HFF-Myc (cell line): ENCODE measurements around the gene MGAM2.

ENCODE experiments used
- DNase-seq: peaks from one replicate; pipeline ENCODE4 v3.0.0-alpha.2; 2011; ENCODE audit warnings: low read depth; ENCODE audit errors: extremely low read depth
- H3K4me3 ChIP-seq: replicated peaks from 2 replicates; pipeline ENCODE4 v1.5.1; 2011; ENCODE audit warnings: low read depth, mild to moderate bottlenecking, control low read depth, low read length
- TF ChIP-seq, protein P1 (sequence below): IDR thresholded peaks from 2 replicates; pipeline ENCODE4 v1.5.1; 2012; ENCODE audit warnings: mild to moderate bottlenecking, low read depth, low read length, control low read depth; ENCODE audit errors: missing control alignments

MGAM2 gene

DNA sequence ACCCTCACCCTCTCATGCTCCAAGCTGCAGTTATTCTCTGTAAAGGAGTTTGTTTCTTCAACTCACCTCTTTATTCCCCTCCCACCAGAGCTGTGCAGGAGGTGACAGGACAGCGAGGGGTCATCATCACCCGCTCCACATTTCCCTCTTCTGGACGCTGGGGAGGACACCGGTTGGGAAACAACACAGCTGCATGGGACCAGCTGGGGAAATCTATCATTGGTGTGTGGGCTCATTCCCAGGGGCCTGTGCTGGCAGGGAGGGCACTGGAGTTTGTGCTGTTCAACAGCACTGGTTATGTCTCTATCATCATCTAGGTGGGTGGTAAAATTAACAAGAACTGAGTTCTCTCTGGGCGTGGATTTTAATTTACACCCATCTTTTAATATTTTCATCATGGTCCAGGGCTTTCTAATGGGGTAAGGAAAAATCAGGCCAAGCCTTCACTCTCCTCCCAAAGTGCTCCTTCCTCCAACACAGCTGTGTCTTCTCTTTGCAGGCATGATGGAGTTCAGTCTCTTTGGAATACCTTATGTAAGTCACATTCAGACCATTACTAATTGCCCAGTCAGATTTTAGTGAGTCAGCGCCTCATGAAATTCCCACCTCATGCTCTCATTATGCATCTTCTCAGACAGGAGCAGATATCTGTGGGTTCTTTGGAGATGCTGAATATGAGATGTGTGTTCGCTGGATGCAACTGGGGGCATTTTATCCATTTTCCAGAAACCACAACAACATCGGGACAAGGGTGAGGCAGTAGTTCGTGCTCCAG, 84.7 kb downstream of the MGAM2 start:
- no peak overlapping the region for H3K4me3 ChIP-seq
- no peak for DNase-seq
- TF ChIP-seq, protein P1, sequence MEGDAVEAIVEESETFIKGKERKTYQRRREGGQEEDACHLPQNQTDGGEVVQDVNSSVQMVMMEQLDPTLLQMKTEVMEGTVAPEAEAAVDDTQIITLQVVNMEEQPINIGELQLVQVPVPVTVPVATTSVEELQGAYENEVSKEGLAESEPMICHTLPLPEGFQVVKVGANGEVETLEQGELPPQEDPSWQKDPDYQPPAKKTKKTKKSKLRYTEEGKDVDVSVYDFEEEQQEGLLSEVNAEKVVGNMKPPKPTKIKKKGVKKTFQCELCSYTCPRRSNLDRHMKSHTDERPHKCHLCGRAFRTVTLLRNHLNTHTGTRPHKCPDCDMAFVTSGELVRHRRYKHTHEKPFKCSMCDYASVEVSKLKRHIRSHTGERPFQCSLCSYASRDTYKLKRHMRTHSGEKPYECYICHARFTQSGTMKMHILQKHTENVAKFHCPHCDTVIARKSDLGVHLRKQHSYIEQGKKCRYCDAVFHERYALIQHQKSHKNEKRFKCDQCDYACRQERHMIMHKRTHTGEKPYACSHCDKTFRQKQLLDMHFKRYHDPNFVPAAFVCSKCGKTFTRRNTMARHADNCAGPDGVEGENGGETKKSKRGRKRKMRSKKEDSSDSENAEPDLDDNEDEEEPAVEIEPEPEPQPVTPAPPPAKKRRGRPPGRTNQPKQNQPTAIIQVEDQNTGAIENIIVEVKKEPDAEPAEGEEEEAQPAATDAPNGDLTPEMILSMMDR = no peak

DNA sequence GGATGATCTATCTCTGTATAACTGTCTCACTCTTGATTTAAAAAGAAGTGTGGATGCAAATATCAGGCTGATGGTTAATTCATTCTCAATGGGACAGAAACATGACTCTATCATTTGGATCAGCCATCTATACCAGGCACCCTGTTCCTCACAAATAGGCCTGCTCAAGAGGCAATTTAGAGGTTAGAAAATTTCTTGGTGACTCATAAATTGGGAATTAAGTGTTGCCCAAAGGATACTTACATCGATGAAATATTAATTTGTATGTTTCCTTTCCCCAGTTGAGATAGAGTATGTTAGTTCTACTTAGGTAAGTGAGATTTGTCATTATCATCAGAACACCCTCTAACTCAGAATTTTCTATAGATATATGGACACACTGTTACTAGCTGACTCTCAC, 88.7 kb downstream of the MGAM2 start:
- H3K4me3 ChIP-seq = no peak overlapping the region
- TF ChIP-seq, protein P1 = no peak
- no peak for DNase-seq

- no peak overlapping the region for H3K4me3 ChIP-seq
- no peak for DNase-seq
- TF ChIP-seq, protein P1 = no peak
These were observed 117.1 kb downstream of the MGAM2 start for GRCh38 chr7:142228537-142229104.

- H3K4me3 ChIP-seq = no peak overlapping the region
- DNase-seq = no peak
- TF ChIP-seq, protein P1 = no peak
These were observed 120.2 kb downstream of the MGAM2 start for GRCh38 chr7:142231716-142232115.

- TF ChIP-seq, protein P1 = no peak
- no peak for DNase-seq
- no peak overlapping the region for H3K4me3 ChIP-seq
These were observed 129.0 kb downstream of the MGAM2 start for GRCh38 chr7:142240546-142240945.

GRCh38 chr7:142243823-142244222, 132.3 kb downstream of the MGAM2 start:
- no peak for DNase-seq
- TF ChIP-seq, protein P1 = no peak
- no peak overlapping the region for H3K4me3 ChIP-seq
